Spleen (tissue), 7 donors: ENCODE measurements around the gene PRXL2B.

Experiments used
- CTCF ChIP-seq, 11 experiments: fragments of 200-600 bp in 7 of 11; fragments of 450-650 bp in 4 of 11; sonication (generic) in 4 of 11; IDR thresholded peaks in 8 of 11; conservative IDR thresholded peaks in 3 of 11; 1 replicate in 7 of 11; 2 replicates in 4 of 11; pipeline versions ENCODE4 v1.4.0 to v1.8.0; 2016 to 2021; ENCODE audit warnings: antibody characterized with exemption in 11 of 11, inconsistent platforms in 4 of 11, mild to moderate bottlenecking in 1 of 11
- POLR2A ChIP-seq, 3 donors: fragments of 450-650 bp; IDR thresholded peaks; one replicate each; pipeline ENCODE4 v1.5.1; 2017; ENCODE audit warnings: antibody characterized with exemption in 3 of 3, mild to moderate bottlenecking in 1 of 3
- donor health status: DM: no; HTN: no; CAD: no; lungs with moderate emphysema.
- donor health status: DM: no; HTN: no; CAD: no.
- donor health status: DM: no; HTN: no; CAD: no.

- TF ChIP-seq CTCF (IDR thresholded peaks at IDR 0.05 in 8 of 11, conservative IDR thresholded peaks at IDR 0.05 in 3 of 11) (no peak), POLR2A (IDR thresholded peaks at IDR 0.05) (no peak)
Measured at GRCh38 chr1:2564006-2564814, 22.4 kb upstream of the PRXL2B start.
